Activated CD4-positive, alpha-beta T cell treated with anti-CD3 and anti-CD28 coated beads, Interleukin-2, amount 10 ng/mL, durations not matched to agents 7 days and 5 days (primary cell): ENCODE results near the gene VEPH1. TPM values are rescaled to one million over a fixed set of nuclear protein-coding genes. Genes with fewer than 3 reads are reported as not detected.

Experiments
- CTCF ChIA-PET: fragments of 350-600 bp; sonication (Branson Sonifier 250); formaldehyde crosslinking; loops from one replicate; lab custom pipeline; 2021; ENCODE audit warnings: antibody characterized with exemption; lab: Charles Lee
- POLR2A ChIA-PET: fragments of 350-600 bp; sonication (Branson Sonifier 250); formaldehyde crosslinking; loops from one replicate; lab custom pipeline; 2021; ENCODE audit warnings: antibody characterized with exemption; lab: Charles Lee
- DNase-seq: peaks from one replicate; pipeline ENCODE4 v3.0.0-alpha.2; 2020
- H3K27ac Mint-ChIP-seq: one replicate; pipeline ENCODE4 v1.8.0; 2021; ENCODE audit warnings: mild to moderate bottlenecking, moderate library complexity, mixed read lengths
- H3K27me3 Mint-ChIP-seq: one replicate; pipeline ENCODE4 v1.8.0; 2021; ENCODE audit warnings: mixed read lengths
- H3K36me3 Mint-ChIP-seq: one replicate; pipeline ENCODE4 v1.8.0; 2021; ENCODE audit warnings: low read depth, mixed read lengths
- H3K4me1 Mint-ChIP-seq: one replicate; pipeline ENCODE4 v1.8.0; 2021; ENCODE audit warnings: mixed read lengths
- H3K4me3 Mint-ChIP-seq: one replicate; pipeline ENCODE4 v1.8.0; 2021; ENCODE audit warnings: mild to moderate bottlenecking, moderate library complexity, mixed read lengths
- H3K9me3 Mint-ChIP-seq: one replicate; pipeline ENCODE4 v1.8.0; 2021; ENCODE audit warnings: mixed read lengths
- total RNA-seq, 2 experiments: library from RNA; stranded (reverse); gene quantifications; one replicate each; pipeline ENCODE4 v1.2.3, GENCODE V29; 2021

Gene VEPH1
- total RNA-seq, 2 experiments from 2014 or later: not detected

DNA sequence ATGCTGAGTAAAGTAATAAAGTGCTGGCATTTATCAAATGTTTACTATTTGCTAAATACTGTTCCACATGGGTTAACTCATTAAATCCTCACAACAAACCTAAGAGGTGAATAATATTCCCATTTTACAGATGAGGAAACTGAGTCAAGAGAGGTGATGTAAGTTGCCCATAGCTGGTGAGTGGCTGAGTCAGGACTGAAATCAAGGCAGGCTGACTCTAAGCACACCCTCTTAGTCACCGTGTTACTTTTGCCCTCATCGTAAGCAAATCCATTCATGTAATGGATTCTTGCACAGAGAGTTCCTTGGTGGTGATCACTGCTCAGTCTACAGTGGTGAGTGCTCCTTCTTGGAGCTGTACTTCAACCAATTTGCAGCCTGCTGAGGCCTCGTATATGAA is 95.4 kb downstream of the VEPH1 start:
- DNase-seq: no peak
- CTCF ChIA-PET: no interaction called here
- POLR2A ChIA-PET: no interaction called here
- H3K36me3 Mint-ChIP-seq: no peaks in the 10 kb centered on the region
- no peaks in the 10 kb centered on the region for H3K4me1 Mint-ChIP-seq
- H3K9me3 Mint-ChIP-seq: no peaks in the 10 kb centered on the region
- H3K27ac Mint-ChIP-seq: no peak overlapping the region
- H3K27me3 Mint-ChIP-seq: peaks cover 2% of the 10 kb centered on the region
- no peak overlapping the region for H3K4me3 Mint-ChIP-seq

DNA sequence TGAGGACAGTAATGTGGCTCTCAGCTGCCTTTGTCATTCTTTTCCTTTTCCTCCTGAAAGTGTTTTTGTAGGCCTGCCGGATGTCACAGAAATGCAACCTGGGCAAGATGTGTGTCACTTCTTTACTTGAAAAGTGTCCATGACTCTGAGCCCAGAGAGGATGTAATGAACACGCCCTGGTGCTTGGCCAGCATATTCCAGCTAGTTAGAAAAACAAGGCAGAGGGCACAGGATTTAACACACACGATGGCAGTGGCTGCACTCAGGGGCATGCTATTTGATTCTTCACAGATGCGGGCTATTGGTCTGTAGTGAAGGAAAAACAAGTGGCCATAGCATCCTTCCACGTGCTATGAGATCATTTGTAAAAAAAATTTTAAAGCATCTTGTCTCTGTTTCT is 96.8 kb downstream of the VEPH1 start:
- Mint-ChIP-seq H3K27ac (no peak overlapping the region), H3K36me3 (no peaks in the 10 kb centered on the region), H3K27me3 (peaks cover 2% of the 10 kb centered on the region), H3K4me1 (no peaks in the 10 kb centered on the region), H3K4me3 (no peak overlapping the region), H3K9me3 (no peaks in the 10 kb centered on the region)
- ChIA-PET POLR2A (no interaction called here), CTCF (no interaction called here)
- no peak for DNase-seq

DNA sequence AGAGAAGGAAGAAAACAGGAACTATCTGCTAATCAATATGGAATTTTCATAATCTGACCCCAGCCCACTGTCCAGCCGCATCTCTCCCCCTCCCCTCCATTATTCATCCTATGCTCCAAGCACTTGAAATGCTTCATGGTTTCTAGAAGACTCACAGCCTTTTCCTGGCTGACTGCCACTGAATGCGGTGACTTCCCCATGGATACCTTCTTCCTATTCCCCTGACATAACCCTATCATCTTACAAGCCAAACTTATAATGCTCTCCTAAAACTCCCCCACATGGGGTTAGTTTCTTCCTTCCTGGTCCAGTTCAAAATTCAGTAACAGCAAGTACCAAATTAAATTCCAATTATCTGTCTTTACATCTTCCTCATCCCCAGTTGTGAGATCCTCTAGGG is 97.8 kb downstream of the VEPH1 start:
- H3K9me3 Mint-ChIP-seq: no peaks in the 10 kb centered on the region
- no peaks in the 10 kb centered on the region for H3K4me1 Mint-ChIP-seq
- POLR2A ChIA-PET: no interaction called here
- no peak overlapping the region for H3K27ac Mint-ChIP-seq
- no peaks in the 10 kb centered on the region for H3K36me3 Mint-ChIP-seq
- no peak for DNase-seq
- peaks cover 3% of the 10 kb centered on the region for H3K27me3 Mint-ChIP-seq
- H3K4me3 Mint-ChIP-seq: no peak overlapping the region
- CTCF ChIA-PET: interaction anchor here (1.3 kb wide), 1 partner anchor 10 kb away, joined by 3 read pairs; no protein-coding TSS in a partner anchor

DNA sequence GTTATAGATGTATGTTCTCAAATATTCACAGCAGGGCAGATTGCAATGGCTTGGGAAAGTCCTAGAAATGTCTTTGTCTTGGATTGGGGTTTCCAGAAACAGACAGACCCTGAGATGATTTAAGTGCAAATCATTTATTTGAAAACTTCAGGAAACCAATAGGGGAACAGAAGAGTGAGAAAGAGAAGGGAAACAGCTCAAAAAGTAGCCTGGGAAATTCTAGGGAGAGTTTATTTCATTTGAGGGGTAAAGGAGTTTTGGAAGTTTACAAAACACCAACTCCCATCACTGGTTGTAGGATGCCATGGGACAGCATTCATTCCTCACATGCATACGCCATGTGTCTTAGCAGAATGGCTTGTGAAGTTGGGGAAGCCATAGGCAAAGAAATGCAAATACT is 98.8 kb downstream of the VEPH1 start:
- H3K27ac Mint-ChIP-seq: no peak overlapping the region
- no peak overlapping the region for H3K4me3 Mint-ChIP-seq
- H3K36me3 Mint-ChIP-seq: no peaks in the 10 kb centered on the region
- no peak for DNase-seq
- CTCF ChIA-PET: interaction anchor here (1.3 kb wide), 1 partner anchor 11 kb away, joined by 3 read pairs; no protein-coding TSS in a partner anchor
- H3K9me3 Mint-ChIP-seq: no peaks in the 10 kb centered on the region
- no peaks in the 10 kb centered on the region for H3K4me1 Mint-ChIP-seq
- H3K27me3 Mint-ChIP-seq: peaks cover 3% of the 10 kb centered on the region
- POLR2A ChIA-PET: no interaction called here

DNA sequence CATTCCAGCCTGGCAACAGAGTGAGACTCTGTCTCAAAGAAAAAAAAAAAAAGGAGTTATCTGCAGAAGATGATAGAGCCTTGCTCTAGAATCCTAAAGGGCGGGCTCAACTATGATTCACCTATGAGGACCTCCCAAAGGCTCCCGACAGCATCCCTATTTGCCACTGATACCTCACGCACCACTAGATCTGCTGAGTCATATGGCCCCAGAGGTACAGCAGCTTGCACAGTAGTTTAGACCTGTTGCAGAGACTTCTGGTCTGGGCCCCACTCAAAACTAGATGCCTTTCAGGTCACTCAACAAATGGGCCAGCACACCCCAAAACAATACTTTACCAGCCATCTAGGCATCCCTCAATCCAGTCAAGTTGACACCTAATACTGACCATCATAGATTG is 104.6 kb downstream of the VEPH1 start:
- Mint-ChIP-seq H3K4me3 (no peak overlapping the region), H3K27me3 (peaks cover 2% of the 10 kb centered on the region), H3K36me3 (no peaks in the 10 kb centered on the region), H3K27ac (no peak overlapping the region), H3K9me3 (no peaks in the 10 kb centered on the region), H3K4me1 (no peaks in the 10 kb centered on the region)
- DNase-seq: no peak
- CTCF ChIA-PET: no interaction called here
- POLR2A ChIA-PET: no interaction called here

DNA sequence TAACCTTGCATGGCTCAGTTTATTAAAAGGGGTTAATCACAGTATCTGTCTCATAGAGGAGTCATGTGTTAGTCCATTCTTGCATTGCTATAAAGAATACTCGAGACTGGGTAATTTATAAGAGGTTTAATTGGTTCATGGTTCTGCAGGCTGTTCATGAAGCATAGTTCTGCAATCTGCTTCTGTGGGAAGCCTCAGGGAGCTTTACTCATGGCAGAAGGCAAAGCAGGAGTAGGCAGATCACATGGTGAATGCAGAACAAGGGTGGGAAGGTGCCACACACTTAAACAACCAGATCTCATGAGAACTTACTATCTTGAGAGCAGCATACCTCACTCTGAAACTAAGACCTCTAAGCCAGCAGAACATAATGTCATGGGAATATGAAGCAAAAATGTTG is 108.8 kb downstream of the VEPH1 start:
- POLR2A ChIA-PET: no interaction called here
- Mint-ChIP-seq H3K27me3 (no peaks in the 10 kb centered on the region), H3K27ac (no peak overlapping the region), H3K4me3 (no peak overlapping the region), H3K9me3 (no peaks in the 10 kb centered on the region), H3K4me1 (no peaks in the 10 kb centered on the region), H3K36me3 (no peaks in the 10 kb centered on the region)
- no peak for DNase-seq
- CTCF ChIA-PET: no interaction called here

DNA sequence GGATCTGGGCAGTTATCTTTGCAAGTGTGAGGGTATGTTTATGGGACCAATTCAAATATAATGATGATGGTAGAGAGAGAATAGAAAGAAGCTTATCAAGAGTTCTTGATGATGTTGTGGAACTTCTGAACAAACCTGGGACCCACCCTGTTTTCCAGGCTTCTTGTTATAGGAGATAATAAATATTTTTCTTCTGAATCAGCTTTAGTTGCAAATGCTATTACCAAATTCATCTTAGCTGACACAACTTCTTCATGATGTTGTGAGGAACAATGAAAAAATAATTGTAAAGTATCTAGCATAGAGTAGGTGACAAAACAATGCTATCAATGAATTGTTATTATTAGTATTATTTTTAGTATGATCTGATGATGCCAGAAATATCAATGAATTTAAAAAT is 110.1 kb downstream of the VEPH1 start:
- no peak overlapping the region for H3K4me3 Mint-ChIP-seq
- ChIA-PET CTCF (no interaction called here), POLR2A (no interaction called here)
- no peaks in the 10 kb centered on the region for H3K36me3 Mint-ChIP-seq
- H3K27ac Mint-ChIP-seq: no peak overlapping the region
- H3K27me3 Mint-ChIP-seq: no peaks in the 10 kb centered on the region
- no peak for DNase-seq
- no peaks in the 10 kb centered on the region for H3K9me3 Mint-ChIP-seq
- no peaks in the 10 kb centered on the region for H3K4me1 Mint-ChIP-seq

DNA sequence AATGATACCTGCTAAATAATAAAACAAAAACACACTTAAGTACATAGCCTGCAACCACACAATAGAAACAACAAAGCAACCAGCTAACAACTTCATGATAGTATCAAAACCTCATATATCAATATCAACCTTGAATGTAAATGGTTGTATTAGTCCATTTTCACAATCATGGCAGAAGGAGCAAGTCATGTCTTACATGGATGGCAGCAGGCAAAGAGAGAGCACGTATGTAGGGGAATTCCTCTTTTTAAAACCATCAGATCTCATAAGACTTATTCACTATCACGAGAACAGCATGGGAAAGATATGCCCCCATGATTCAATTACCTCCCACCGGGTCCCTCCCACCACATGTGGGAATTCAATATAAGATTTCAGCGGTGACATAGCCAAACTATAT is 111.1 kb downstream of the VEPH1 start:
- H3K9me3 Mint-ChIP-seq: no peaks in the 10 kb centered on the region
- DNase-seq: no peak
- H3K27me3 Mint-ChIP-seq: no peaks in the 10 kb centered on the region
- ChIA-PET CTCF (no interaction called here), POLR2A (no interaction called here)
- H3K4me1 Mint-ChIP-seq: no peaks in the 10 kb centered on the region
- no peak overlapping the region for H3K27ac Mint-ChIP-seq
- H3K36me3 Mint-ChIP-seq: no peaks in the 10 kb centered on the region
- H3K4me3 Mint-ChIP-seq: no peak overlapping the region

DNA sequence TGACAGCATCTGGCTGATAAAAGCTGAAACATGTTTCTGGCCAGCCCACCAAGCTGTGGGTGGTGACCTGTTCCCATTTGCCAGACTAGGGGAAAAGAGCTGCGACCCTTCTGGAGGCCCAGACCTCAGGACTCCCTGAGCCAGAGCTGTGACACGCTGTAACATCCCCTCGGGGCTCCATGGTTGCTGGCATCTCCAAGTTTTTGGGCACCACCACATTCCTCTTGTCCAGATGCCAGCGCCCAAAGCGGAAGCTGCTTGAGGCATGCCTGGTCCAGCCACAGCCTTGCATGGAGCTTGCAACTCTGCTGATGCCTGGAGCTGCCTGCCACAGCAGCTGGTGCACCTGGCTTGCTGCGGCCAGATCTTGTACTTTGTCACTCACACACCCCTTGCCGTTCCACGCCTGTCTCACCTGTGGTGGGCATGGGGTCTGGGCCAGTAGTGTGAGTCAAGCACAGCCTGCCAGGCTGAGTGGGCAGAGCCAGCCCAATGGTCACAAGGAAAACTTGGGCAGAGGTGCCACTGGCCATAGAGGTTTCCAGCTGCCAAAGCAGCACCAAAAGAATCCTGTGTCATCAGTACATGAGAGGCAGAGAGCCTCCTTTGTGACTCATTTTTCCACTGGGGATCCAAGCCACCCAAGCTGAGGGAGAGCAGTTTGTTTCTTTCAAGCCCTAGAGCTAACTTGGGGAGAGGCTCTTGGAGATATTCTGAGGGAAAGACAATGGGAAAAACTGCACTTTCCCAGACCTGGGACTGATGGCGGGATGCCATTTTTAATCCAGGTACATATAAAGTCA is 112.3 kb downstream of the VEPH1 start:
- Mint-ChIP-seq H3K4me1 (no peaks in the 10 kb centered on the region), H3K4me3 (no peak overlapping the region), H3K36me3 (no peaks in the 10 kb centered on the region), H3K27ac (no peak overlapping the region), H3K9me3 (no peaks in the 10 kb centered on the region), H3K27me3 (no peaks in the 10 kb centered on the region)
- CTCF ChIA-PET: no interaction called here
- POLR2A ChIA-PET: no interaction called here
- no peak for DNase-seq

DNA sequence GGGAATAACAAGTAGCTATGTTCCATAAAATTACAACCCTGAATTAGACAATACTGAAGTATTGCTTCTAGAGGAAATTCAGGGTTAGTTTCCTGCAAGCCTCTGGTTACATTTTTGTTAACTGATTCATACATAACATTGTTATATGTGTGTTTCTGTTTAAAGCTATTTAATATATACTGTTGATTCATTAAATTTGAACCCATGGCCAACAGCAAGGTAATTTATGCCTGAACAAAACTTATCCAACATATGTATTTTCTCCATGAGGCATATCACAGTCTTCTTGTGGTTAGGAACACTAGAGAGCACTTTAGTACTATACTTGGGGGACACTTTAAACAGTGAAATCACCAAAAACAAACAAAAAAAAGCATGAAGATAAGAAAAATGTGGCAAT is 114.2 kb downstream of the VEPH1 start:
- no peaks in the 10 kb centered on the region for H3K4me1 Mint-ChIP-seq
- no peak for DNase-seq
- CTCF ChIA-PET: no interaction called here
- POLR2A ChIA-PET: no interaction called here
- H3K36me3 Mint-ChIP-seq: no peaks in the 10 kb centered on the region
- H3K9me3 Mint-ChIP-seq: no peaks in the 10 kb centered on the region
- no peaks in the 10 kb centered on the region for H3K27me3 Mint-ChIP-seq
- H3K4me3 Mint-ChIP-seq: no peak overlapping the region
- no peak overlapping the region for H3K27ac Mint-ChIP-seq

DNA sequence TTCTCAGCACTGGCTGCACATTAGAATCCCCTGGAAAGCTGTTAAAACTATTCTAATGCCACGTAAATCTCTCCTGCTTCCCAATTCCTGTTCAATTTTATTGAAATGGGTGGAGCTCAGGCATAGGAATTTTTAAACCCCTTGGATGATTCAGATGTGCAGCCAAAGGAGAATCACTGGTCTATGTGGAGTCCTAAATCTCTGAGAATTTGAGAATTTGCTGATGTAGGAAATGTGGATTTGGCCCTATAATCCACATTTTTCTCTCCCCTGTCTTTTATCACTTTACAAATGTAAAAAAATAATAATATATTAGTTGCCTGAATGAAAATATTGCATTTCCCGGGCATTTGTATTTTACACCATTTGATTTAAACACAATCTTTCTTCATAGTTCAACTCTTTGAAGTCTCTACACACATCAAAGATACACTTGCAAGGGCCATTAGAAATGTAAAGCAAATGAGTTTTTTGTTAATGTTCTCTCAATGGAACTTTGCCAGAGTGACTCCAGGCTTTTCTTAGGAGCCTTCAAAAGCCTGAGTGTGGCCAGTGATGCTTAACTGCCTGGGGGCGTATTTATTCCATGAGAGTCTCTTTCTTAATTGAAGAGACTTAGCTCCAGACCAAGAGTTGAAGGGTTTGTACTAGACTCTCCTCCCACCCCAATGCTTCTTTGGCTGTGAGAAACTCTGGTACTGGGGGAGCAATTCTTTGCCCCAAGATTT is 115.3 kb downstream of the VEPH1 start:
- no peak overlapping the region for H3K4me3 Mint-ChIP-seq
- CTCF ChIA-PET: no interaction called here
- H3K36me3 Mint-ChIP-seq: no peaks in the 10 kb centered on the region
- H3K27me3 Mint-ChIP-seq: no peaks in the 10 kb centered on the region
- no peaks in the 10 kb centered on the region for H3K9me3 Mint-ChIP-seq
- H3K27ac Mint-ChIP-seq: no peak overlapping the region
- DNase-seq: no peak
- POLR2A ChIA-PET: no interaction called here
- no peaks in the 10 kb centered on the region for H3K4me1 Mint-ChIP-seq

DNA sequence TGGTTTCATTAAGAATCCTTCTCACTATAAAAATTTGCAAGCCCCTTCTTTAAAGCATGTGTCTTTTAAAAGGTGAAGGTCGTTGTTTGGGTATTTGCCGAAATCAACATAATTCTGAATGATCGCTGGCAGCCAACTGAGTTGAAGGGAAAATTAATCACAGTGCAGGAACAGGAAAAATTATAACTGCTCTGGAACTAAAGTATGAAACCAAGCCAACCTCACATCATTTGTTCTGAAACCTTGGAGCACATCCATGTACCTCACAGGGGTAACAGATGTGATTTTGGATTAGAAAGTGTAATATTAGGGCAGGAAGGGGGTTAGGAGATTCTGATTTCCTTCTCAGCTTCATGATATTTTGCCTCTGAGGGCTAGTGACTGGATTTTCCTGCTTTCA is 118.7 kb downstream of the VEPH1 start:
- H3K27ac Mint-ChIP-seq: no peak overlapping the region
- POLR2A ChIA-PET: interaction anchor here (0.7 kb wide), 1 partner anchor 247 kb away, joined by 4 read pairs; no protein-coding TSS in a partner anchor
- CTCF ChIA-PET: no interaction called here
- no peaks in the 10 kb centered on the region for H3K4me1 Mint-ChIP-seq
- no peak overlapping the region for H3K4me3 Mint-ChIP-seq
- H3K9me3 Mint-ChIP-seq: no peaks in the 10 kb centered on the region
- H3K27me3 Mint-ChIP-seq: no peaks in the 10 kb centered on the region
- DNase-seq: no peak
- H3K36me3 Mint-ChIP-seq: no peaks in the 10 kb centered on the region

DNA sequence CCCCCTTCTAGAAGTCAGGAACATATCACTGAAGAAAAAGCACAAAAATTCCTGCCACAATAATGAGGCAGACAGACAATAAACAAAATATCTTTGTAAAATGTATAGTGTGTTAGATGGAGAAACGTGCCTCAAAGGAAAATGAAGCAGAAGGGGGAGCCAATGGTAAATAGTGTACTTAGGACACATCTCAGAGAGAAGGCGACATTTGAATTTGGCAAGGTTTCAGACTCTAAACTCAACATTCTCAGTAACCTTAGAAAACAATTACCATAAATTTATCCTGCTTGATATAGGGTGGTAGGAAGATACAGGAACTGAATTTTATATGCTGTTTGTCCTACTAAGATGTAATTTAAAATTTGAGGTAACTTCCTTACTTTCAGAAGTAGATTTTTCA is 119.2 kb downstream of the VEPH1 start:
- no peaks in the 10 kb centered on the region for H3K9me3 Mint-ChIP-seq
- H3K27ac Mint-ChIP-seq: no peak overlapping the region
- CTCF ChIA-PET: no interaction called here
- H3K36me3 Mint-ChIP-seq: no peaks in the 10 kb centered on the region
- no peaks in the 10 kb centered on the region for H3K4me1 Mint-ChIP-seq
- POLR2A ChIA-PET: no interaction called here
- H3K4me3 Mint-ChIP-seq: no peak overlapping the region
- no peak for DNase-seq
- H3K27me3 Mint-ChIP-seq: no peaks in the 10 kb centered on the region
